HG02938 (cell line): ENCODE measurements around the gene ATP5F1B.

Source experiments
- ATAC-seq: cut with Tn5 transposase; IDR thresholded peaks from one replicate; pipeline ENCODE4 v1.9.1; 2021; ENCODE audit warnings: mild to moderate bottlenecking, moderate library complexity; ENCODE audit not compliant: unreplicated experiment

The ATP5F1B gene

DNA sequence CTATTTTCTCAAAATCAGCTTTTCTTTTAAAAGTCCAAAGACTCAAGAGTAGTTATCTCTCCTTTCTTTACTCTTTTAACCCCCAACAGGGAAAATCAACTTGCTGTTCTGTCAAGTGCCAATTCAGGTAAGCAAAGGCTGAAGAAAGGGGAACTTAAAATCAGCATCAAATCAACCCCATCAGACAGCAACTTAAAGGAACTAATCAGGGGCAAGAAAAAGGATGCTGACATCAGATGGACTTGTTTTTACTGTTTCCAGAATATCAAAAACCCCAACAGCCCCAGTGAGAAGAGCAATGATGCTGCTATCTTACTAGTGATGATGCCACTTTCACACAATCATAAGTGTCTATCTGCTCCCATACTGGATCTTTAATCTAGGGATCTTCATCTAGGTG is 19.1 kb downstream of the ATP5F1B start:
- no peak for ATAC-seq

- no peak for ATAC-seq
Observed at GRCh38 chr12:56622535-56622934, 23.2 kb downstream of the ATP5F1B start.

DNA sequence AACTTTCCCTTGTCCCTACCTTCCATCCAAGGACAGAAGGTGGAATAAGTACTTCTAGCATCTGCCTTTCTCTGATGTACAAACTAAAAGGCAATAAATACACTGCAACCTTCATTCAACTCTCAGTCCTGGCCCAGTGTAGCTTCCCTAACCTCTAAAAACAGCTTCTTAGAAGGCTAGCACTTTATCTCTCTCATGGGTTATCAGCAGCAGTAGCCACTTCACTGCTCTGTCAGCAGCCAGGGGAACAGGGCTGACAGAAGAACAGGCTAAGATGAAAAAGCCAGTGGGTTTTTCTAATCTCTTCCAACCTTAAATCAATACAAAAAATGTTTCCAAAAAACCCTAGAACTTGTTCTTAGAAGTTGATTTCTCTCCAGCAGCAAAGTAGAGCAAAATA is 28.9 kb downstream of the ATP5F1B start:
- ATAC-seq = no peak

GRCh38 chr12:56616244-56616643 is 29.5 kb downstream of the ATP5F1B start:
- ATAC-seq = no peak

- ATAC-seq = no peak
Observed at GRCh38 chr12:56614627-56615026, 31.2 kb downstream of the ATP5F1B start.

GRCh38 chr12:56604355-56604754 is 41.4 kb downstream of the ATP5F1B start:
- ATAC-seq = no peak

DNA sequence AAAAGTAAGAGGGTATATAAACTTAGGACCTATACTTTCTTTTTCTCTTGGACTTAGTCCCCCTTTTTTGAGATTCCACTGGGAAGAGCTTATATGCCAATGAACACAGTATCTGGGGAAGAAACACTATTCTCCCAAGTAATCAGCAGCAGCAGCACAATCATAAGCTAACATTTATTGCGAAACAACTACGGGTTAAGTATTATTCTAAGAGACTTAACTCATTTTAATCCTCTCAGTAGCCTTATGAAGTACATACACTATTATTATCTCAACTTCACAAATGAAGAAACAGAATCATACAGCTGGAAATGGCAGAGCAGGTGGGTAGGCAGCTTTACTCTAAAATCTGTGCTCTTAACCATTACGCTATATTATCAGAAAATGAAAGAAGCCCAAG is 43.5 kb downstream of the ATP5F1B start:
- ATAC-seq = no peak

GRCh38 chr12:56601503-56601902 is 44.3 kb downstream of the ATP5F1B start:
- no peak for ATAC-seq

GRCh38 chr12:56600753-56601152 is 45.0 kb downstream of the ATP5F1B start:
- no peak for ATAC-seq

DNA sequence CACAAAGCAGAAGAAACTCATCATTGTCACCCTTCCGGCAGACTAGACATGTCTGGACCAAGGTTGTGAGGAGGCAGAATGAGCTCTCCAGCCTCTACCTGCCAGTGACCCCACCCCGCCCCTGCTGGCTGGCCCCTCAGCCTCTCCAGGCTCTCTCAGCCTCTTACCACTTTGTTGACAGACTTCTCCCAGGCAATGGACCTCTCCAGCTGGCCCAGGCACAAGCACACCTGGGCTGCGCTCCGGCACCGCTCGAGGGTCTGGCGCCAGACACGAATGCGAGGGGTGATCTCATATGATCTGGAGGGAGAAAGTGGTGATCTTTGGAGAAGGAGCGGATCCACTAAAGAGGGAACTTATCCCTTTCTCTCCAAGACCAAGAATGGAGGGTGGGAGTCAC is 46.0 kb downstream of the ATP5F1B start:
- ATAC-seq = no peak

DNA sequence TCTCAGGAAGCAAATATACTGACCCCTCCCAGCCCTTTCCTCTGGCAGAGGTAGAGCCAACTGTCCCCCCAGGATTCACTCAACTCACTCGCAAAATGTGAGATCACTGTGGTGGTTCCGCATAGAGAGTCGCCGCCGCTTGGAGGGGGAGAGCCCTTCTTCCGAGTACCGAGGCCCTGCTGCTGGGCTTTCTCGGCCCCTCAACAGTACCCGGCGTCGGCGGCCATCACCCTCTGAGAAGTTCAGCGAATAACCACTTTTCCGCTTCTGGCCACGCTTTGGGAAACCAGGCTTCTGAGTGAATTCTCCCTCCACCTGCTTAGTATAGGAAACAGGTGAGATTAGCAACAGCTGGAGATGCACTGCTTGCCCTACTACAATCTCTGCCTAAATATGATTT is 46.7 kb downstream of the ATP5F1B start:
- ATAC-seq = no peak

GRCh38 chr12:56596815-56597214 is 49.0 kb downstream of the ATP5F1B start:
- ATAC-seq = no peak

GRCh38 chr12:56593909-56594621 is 51.7 kb downstream of the ATP5F1B start:
- no peak for ATAC-seq

DNA sequence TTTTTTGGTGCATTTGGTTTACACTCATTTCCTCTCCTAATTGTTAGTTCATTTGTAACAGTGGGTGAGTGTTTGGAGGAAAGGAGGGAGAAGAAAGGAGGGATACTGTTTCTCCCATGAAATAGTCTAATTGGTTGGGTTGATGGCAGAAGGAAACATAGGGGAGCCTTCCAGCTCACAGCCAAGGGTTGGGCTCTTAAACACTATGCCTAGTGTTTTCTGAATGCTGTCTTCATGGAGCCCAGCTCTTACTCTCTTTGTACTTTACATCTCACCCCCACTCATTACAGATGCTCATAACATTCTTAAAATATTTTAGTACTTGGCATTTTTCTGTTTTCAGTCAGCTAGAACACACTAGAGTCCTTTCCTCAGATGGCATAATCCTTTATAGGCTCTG is 53.8 kb downstream of the ATP5F1B start:
- no peak for ATAC-seq

- ATAC-seq = no peak
Observed at GRCh38 chr12:56591126-56591525, 54.7 kb downstream of the ATP5F1B start.

DNA sequence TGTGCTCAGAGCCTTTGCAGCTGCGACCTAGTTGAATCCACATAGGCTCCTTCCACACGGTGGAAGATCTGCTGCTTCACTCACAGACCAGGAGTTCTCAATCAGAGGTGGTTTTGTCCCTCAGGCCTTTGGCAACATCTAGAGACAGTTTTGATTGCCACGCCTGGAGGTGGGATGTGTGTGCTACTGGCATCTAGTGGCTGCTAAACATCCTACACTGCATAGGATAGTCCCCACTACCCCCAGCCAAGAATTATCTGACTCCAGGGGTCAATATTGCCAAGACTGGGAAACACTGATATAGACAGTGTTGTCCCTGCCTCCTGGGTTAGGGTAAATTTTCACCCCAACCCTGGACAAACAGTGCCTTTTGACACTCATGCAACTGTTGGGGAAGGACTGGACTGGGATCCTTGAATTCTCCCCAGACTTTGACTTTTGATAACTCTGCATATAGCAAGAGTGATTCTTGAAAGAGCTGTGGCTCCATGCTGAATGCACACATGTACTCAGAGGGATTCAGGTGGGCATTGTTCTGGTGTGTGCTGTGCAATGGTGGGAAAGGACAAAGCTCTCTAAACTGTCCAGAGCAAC is 55.5 kb downstream of the ATP5F1B start:
- no peak for ATAC-seq

GRCh38 chr12:56589783-56590182 is 56.0 kb downstream of the ATP5F1B start:
- ATAC-seq = no peak
